ENCODE data around the gene CAMKMT. TPM values are rescaled to one million over a fixed set of nuclear protein-coding genes. Genes with fewer than 3 reads are reported as not detected.
A peak's percentile ranks its signal among the peaks of the same experiment; 100 is the strongest.

The CAMKMT gene
- total and polyA plus RNA-seq, 2 experiments from 2014 or later = 26.5 to 29.5 TPM

- Histone ChIP-seq H3K79me2 (replicated peaks; ENCODE audit: insufficient read depth) (no peaks in the 10 kb centered on the region; the same call in 1 of the 2 replicates), H3K4me3 (no peak overlapping the region), H3K4me2 (peak overlapping the region; percentile 4; the same call in 1 of the 2 replicates), H4K20me1 (replicated peaks; ENCODE audit: insufficient read depth) (no peaks in the 10 kb centered on the region), H3K27me3 (ENCODE audit: insufficient read depth) (no peaks in the 10 kb centered on the region), H2AFZ (no peak overlapping the region), H3F3A (replicated peaks; ENCODE audit: low read depth) (no peaks in the 10 kb centered on the region), H3K9me2 (ENCODE audit: insufficient read depth) (no peaks in the 10 kb centered on the region), H3K4me1 (ENCODE audit: insufficient read depth) (peaks cover 30% of the 10 kb centered on the region), H3K27ac (ENCODE audit: low read depth) (peak overlapping the region; percentile 64; the same call in 1 of the 2 replicates), H3K36me3 (ENCODE audit: insufficient read depth) (no peaks in the 10 kb centered on the region)
- Mint-ChIP-seq H3K27ac (peak overlapping the region; percentile 64), H3K9me3 (no peaks in the 10 kb centered on the region), H3K4me1 (peaks cover 35% of the 10 kb centered on the region), H3K36me3 (ENCODE audit: low read depth) (no peaks in the 10 kb centered on the region), H3K4me3 (no peak overlapping the region), H3K27me3 (ENCODE audit: insufficient read depth, low read depth, poor library complexity) (no peaks in the 10 kb centered on the region)
- DNase-seq (ENCODE audit: low spot score) (no peak), ATAC-seq (no peak)
- no peak for TF ChIP-seq NANOG (IDR thresholded peaks at IDR 0.05; ENCODE audit: borderline replicate concordance)
Observed at GRCh38 chr2:44397447-44398175, 35.9 kb downstream of the CAMKMT start.

GRCh38 chr2:44398243-44398897 lies 36.6 kb downstream of the CAMKMT start:
- Histone ChIP-seq H3K36me3 (ENCODE audit: insufficient read depth) (no peaks in the 10 kb centered on the region), H3K4me1 (ENCODE audit: insufficient read depth) (peaks cover 30% of the 10 kb centered on the region), H2AFZ (no peak overlapping the region), H3K4me2 (peak overlapping the region; percentile 4; the same call in 1 of the 2 replicates), H3K79me2 (replicated peaks; ENCODE audit: insufficient read depth) (no peaks in the 10 kb centered on the region; the same call in 1 of the 2 replicates), H3F3A (replicated peaks; ENCODE audit: low read depth) (no peaks in the 10 kb centered on the region), H3K9me2 (ENCODE audit: insufficient read depth) (no peaks in the 10 kb centered on the region), H3K4me3 (no peak overlapping the region), H3K27me3 (ENCODE audit: insufficient read depth) (no peaks in the 10 kb centered on the region), H4K20me1 (replicated peaks; ENCODE audit: insufficient read depth) (no peaks in the 10 kb centered on the region), H3K27ac (ENCODE audit: low read depth) (peak overlapping the region; percentile 64; the same call in 1 of the 2 replicates)
- TF ChIP-seq EZH2 (IDR thresholded peaks at IDR 0.05; ENCODE audit: low read depth, unreplicated experiment) (no peak), STAT1 (IDR thresholded peaks at IDR 0.05; ENCODE audit: unreplicated experiment) (no peak), ZNF331 (CRISPR knock-in tag; IDR thresholded peaks at IDR 0.05; ENCODE audit: low read depth) (no peak), JUNB (IDR thresholded peaks at IDR 0.05; ENCODE audit: unreplicated experiment) (no peak), POLR2AphosphoS5 (IDR thresholded peaks at IDR 0.05; ENCODE audit: low read depth) (no peak), ZNF114 (CRISPR knock-in tag; IDR thresholded peaks at IDR 0.05) (no peak), ZNF462 (CRISPR knock-in tag; IDR thresholded peaks at IDR 0.05) (no peak), CTCF (conservative IDR thresholded peaks at IDR 0.05; ENCODE audit: low read depth in 2 of 2) (no peak), ETS1 (IDR thresholded peaks at IDR 0.05) (no peak)
- H3K27ac Mint-ChIP-seq = peak overlapping the region; percentile 18
- peak; percentile 59 for DNase-seq (ENCODE audit: low spot score)
- H3K4me3 Mint-ChIP-seq = no peak overlapping the region
- H3K4me1 Mint-ChIP-seq = peaks cover 38% of the 10 kb centered on the region
- no peaks in the 10 kb centered on the region for H3K9me3 Mint-ChIP-seq
- no peaks in the 10 kb centered on the region for H3K27me3 Mint-ChIP-seq (ENCODE audit: insufficient read depth, low read depth, poor library complexity)
- ATAC-seq = peak; percentile 73
- H3K36me3 Mint-ChIP-seq (ENCODE audit: low read depth) = no peaks in the 10 kb centered on the region

Measured in GM23338 (cell line).